ENCODE data around the gene HRAS. TPM values are rescaled to one million over a fixed set of nuclear protein-coding genes. Genes with fewer than 3 reads are reported as not detected.
A peak's percentile ranks its signal among the peaks of the same experiment; 100 is the strongest.

The HRAS gene
- total and polyA plus RNA-seq, 2 of the 13 experiments (the other 11 are each of a cell fraction or from before 2014, with no cell fraction given), result 32.9 to 50.0 TPM

DNA sequence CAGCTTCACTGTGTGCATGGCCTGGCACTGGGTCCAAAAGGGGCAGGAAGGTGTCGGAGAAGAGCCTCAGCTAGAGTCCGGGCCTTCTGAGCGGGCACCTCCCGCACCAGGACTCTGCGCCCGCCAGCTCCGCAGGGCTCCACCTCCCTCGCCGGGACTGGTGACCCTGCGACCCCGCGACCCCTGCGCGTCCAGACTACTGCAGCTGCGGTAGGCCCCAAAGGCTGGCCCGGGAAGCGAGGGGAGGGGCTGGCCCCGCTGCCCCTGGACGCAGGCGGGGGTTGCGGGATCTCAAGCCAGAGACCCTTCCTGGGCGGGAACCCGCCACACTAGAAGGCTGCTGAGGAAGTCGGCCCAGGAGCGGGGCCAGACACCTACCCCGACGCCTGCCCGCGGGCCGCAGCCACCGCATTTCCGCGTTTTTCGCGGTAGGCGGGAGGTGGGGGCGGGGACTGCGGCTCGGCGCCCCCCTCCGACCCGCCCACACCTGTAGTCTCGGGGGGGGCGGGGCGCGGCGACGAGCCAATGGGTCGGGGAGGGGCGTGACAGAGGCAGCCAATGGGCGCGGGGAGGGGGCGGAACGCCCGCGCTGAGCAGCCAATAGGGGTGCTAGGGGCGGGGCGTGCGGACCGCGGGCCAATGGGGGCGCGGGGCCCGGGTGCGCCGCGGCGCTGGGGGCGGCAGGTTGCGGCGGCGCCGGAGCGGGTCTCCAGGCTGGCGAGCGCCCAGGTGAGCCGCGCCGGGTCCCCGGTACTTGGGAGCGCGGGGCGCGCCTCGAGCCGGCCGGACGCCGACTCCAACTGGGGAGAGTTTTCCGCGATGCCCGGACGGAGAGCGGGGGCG lies 25.1 kb upstream of the HRAS start, which contains the start of the genes LMNTD2 and RASSF7 (continued):
- TF ChIP-seq, protein P1, sequence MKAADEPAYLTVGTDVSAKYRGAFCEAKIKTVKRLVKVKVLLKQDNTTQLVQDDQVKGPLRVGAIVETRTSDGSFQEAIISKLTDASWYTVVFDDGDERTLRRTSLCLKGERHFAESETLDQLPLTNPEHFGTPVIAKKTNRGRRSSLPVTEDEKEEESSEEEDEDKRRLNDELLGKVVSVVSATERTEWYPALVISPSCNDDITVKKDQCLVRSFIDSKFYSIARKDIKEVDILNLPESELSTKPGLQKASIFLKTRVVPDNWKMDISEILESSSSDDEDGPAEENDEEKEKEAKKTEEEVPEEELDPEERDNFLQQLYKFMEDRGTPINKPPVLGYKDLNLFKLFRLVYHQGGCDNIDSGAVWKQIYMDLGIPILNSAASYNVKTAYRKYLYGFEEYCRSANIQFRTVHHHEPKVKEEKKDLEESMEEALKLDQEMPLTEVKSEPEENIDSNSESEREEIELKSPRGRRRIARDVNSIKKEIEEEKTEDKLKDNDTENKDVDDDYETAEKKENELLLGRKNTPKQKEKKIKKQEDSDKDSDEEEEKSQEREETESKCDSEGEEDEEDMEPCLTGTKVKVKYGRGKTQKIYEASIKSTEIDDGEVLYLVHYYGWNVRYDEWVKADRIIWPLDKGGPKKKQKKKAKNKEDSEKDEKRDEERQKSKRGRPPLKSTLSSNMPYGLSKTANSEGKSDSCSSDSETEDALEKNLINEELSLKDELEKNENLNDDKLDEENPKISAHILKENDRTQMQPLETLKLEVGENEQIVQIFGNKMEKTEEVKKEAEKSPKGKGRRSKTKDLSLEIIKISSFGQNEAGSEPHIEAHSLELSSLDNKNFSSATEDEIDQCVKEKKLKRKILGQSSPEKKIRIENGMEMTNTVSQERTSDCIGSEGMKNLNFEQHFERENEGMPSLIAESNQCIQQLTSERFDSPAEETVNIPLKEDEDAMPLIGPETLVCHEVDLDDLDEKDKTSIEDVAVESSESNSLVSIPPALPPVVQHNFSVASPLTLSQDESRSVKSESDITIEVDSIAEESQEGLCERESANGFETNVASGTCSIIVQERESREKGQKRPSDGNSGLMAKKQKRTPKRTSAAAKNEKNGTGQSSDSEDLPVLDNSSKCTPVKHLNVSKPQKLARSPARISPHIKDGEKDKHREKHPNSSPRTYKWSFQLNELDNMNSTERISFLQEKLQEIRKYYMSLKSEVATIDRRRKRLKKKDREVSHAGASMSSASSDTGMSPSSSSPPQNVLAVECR (CRISPR knock-in tag; IDR thresholded peaks at IDR 0.05; ENCODE audit: borderline replicate concordance), result peak; percentile 85; the same call in 1 of the 2 replicates
- TF ChIP-seq ESRRA (CRISPR knock-in tag; IDR thresholded peaks at IDR 0.05; ENCODE audit: low read depth), result peak; percentile 51; the same call in 1 of the 2 replicates
- TF ChIP-seq, protein P2, sequence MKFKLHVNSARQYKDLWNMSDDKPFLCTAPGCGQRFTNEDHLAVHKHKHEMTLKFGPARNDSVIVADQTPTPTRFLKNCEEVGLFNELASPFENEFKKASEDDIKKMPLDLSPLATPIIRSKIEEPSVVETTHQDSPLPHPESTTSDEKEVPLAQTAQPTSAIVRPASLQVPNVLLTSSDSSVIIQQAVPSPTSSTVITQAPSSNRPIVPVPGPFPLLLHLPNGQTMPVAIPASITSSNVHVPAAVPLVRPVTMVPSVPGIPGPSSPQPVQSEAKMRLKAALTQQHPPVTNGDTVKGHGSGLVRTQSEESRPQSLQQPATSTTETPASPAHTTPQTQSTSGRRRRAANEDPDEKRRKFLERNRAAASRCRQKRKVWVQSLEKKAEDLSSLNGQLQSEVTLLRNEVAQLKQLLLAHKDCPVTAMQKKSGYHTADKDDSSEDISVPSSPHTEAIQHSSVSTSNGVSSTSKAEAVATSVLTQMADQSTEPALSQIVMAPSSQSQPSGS (CRISPR knock-in tag; IDR thresholded peaks at IDR 0.05), result no peak
- TF ChIP-seq ZKSCAN8 (CRISPR knock-in tag; IDR thresholded peaks at IDR 0.05; ENCODE audit: borderline replicate concordance), result peak; percentile 39; the same call in 1 of the 2 replicates
- peak; percentile 87 to 94 for TF ChIP-seq NR2F1 (CRISPR knock-in tag; IDR thresholded peaks at IDR 0.05)
- no peak for TF ChIP-seq RAD51 (IDR thresholded peaks at IDR 0.05; ENCODE audit: borderline replicate concordance)
- peak; percentile 65; the same call in 1 of the 2 replicates for TF ChIP-seq RXRB (CRISPR knock-in tag; IDR thresholded peaks at IDR 0.05; ENCODE audit: borderline replicate concordance)
- TF ChIP-seq PCBP2 (optimal IDR thresholded peaks at IDR 0.05; ENCODE audit: low read depth, low read length, poor library complexity, severe bottlenecking), result no peak
- TF ChIP-seq TOE1 (CRISPR knock-in tag; IDR thresholded peaks at IDR 0.05), result no peak
- TF ChIP-seq ZNF232 (CRISPR knock-in tag; IDR thresholded peaks at IDR 0.05; ENCODE audit: borderline replicate concordance), result 0 out of 2 replicates have a peak, but pooled peaks have one; percentile 40
- TF ChIP-seq TP53 (CRISPR knock-in tag; conservative IDR thresholded peaks at IDR 0.05), result 0 out of 2 replicates have a peak, but pooled peaks have one; percentile 63
- no peak for TF ChIP-seq MTF1 (CRISPR knock-in tag; IDR thresholded peaks at IDR 0.05)
- TF ChIP-seq PAWR (CRISPR knock-in tag; IDR thresholded peaks at IDR 0.05; ENCODE audit: borderline replicate concordance), result no peak
- TF ChIP-seq POLR2AphosphoS5 (IDR thresholded peaks at IDR 0.05; ENCODE audit: low read depth, low read length), result peak; percentile 32; the same call in 1 of the 2 replicates
- TF ChIP-seq HNF4A (CRISPR knock-in tag; IDR thresholded peaks at IDR 0.05), result peak; percentile 59; the same call in 1 of the 2 replicates
- TF ChIP-seq HOXA3 (CRISPR knock-in tag; IDR thresholded peaks at IDR 0.05), result 0 out of 2 replicates have a peak, but pooled peaks have one; percentile 37
- TF ChIP-seq ZNF782 (CRISPR knock-in tag; IDR thresholded peaks at IDR 0.05; ENCODE audit: borderline replicate concordance), result 0 out of 2 replicates have a peak, but pooled peaks have one; percentile 49
- TF ChIP-seq ZC3H13 (CRISPR knock-in tag; IDR thresholded peaks at IDR 0.05), result peak; percentile 63; the same call in 1 of the 2 replicates
- TF ChIP-seq PPARG (CRISPR knock-in tag; conservative IDR thresholded peaks at IDR 0.05), result peak; percentile 34; the same call in 1 of the 2 replicates
- TF ChIP-seq, protein P3, sequence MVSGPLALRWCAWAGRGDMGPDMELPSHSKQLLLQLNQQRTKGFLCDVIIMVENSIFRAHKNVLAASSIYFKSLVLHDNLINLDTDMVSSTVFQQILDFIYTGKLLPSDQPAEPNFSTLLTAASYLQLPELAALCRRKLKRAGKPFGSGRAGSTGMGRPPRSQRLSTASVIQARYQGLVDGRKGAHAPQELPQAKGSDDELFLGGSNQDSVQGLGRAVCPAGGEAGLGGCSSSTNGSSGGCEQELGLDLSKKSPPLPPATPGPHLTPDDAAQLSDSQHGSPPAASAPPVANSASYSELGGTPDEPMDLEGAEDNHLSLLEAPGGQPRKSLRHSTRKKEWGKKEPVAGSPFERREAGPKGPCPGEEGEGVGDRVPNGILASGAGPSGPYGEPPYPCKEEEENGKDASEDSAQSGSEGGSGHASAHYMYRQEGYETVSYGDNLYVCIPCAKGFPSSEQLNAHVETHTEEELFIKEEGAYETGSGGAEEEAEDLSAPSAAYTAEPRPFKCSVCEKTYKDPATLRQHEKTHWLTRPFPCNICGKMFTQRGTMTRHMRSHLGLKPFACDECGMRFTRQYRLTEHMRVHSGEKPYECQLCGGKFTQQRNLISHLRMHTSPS (CRISPR knock-in tag; IDR thresholded peaks at IDR 0.05; ENCODE audit: low read depth), result peak; percentile 68; the same call in 1 of the 2 replicates
- TF ChIP-seq GLI4 (CRISPR knock-in tag; IDR thresholded peaks at IDR 0.05; ENCODE audit: borderline replicate concordance), result peak; percentile 40; the same call in 1 of the 2 replicates
- no peak for TF ChIP-seq ATRX (CRISPR knock-in tag; IDR thresholded peaks at IDR 0.05; ENCODE audit: borderline replicate concordance)
